ENCODE measurements around the gene DDX47. TPM values are rescaled to one million over a fixed set of nuclear protein-coding genes. Genes with fewer than 3 reads are reported as not detected.

Gene DDX47
- total RNA-seq, 1 experiment from 2014 or later: 90.4 TPM

DNA sequence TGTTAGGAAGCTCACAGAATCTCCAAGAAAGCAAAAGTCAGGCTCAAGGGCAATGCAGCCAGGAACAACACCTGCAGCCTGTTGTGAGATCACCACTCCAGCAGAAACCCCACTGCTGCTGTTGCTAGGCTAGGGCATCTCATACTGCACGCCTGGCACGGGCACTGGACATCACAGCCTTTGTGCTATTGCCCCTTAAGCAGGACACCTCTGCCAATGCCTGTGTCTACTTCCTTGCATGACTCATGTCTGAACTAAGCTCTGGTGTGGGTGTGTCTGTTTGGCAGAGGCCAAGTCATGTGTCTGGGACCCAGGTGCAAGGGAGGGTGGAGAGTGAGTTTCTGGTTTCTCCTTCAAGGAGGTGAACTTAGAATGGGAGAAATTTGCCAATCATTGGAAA lies 10.0 kb upstream of the DDX47 start:
- TF ChIP-seq EZH2 (IDR thresholded peaks at IDR 0.05; ENCODE audit: borderline replicate concordance, low read depth, low read length, poor library complexity, severe bottlenecking): no peak
- TF ChIP-seq, protein P1, sequence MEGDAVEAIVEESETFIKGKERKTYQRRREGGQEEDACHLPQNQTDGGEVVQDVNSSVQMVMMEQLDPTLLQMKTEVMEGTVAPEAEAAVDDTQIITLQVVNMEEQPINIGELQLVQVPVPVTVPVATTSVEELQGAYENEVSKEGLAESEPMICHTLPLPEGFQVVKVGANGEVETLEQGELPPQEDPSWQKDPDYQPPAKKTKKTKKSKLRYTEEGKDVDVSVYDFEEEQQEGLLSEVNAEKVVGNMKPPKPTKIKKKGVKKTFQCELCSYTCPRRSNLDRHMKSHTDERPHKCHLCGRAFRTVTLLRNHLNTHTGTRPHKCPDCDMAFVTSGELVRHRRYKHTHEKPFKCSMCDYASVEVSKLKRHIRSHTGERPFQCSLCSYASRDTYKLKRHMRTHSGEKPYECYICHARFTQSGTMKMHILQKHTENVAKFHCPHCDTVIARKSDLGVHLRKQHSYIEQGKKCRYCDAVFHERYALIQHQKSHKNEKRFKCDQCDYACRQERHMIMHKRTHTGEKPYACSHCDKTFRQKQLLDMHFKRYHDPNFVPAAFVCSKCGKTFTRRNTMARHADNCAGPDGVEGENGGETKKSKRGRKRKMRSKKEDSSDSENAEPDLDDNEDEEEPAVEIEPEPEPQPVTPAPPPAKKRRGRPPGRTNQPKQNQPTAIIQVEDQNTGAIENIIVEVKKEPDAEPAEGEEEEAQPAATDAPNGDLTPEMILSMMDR (conservative IDR thresholded peaks at IDR 0.05; ENCODE audit: low read depth, low read length): no peak
- POLR2A ChIA-PET (ENCODE audit: low non-redundant PET): no interaction called here
- Histone ChIP-seq H3K4me3 (ENCODE audit: low read depth, low read length, poor library complexity, severe bottlenecking) (no peak overlapping the region), H3K27me3 (replicated peaks; ENCODE audit: insufficient read depth, low read depth, low read length, poor library complexity) (no peaks in the 10 kb centered on the region), H3K4me1 (ENCODE audit: insufficient read depth, low read length, poor library complexity, severe bottlenecking) (peaks cover 11% of the 10 kb centered on the region), H3K9me3 (ENCODE audit: low read depth, low read length, poor library complexity, severe bottlenecking) (no peaks in the 10 kb centered on the region), H3K27ac (ENCODE audit: low read depth, low read length, poor library complexity, severe bottlenecking) (no peak overlapping the region), H3K36me3 (ENCODE audit: insufficient read depth, low read length, poor library complexity, severe bottlenecking) (no peaks in the 10 kb centered on the region)
- intact Hi-C loops (cut with micrococcal nuclease; ENCODE audit: unreplicated experiment): no loop called here
- DNase-seq (ENCODE audit: low spot score): no peak
- CTCF ChIA-PET: interaction anchor here (0.7 kb wide), 1 partner anchor 113 kb away, joined by 8 read pairs; no protein-coding TSS in a partner anchor
- no TSS peak for BruUV-seq (replicated peaks)

DNA sequence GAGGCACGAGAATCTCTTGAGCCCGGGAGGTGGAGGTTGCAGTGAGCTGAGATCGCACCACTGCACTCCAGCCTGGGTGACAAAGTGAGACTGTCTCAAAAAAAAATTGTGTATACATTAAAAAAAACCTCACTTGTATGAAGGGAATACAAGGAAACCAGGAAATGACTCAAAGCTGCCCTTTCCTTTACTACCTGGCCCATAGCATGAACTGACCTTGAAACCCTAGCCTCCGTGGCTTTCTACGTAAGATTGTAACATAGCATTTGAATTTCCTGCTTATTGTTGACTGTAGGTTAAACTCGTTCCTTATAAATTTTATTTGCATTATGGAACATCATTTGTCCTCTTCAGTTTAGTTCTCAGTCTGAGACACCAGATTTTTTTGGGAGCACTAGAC lies 9.1 kb upstream of the DDX47 start:
- CTCF ChIA-PET: no interaction called here
- no peak for TF ChIP-seq EZH2 (IDR thresholded peaks at IDR 0.05; ENCODE audit: borderline replicate concordance, low read depth, low read length, poor library complexity, severe bottlenecking)
- TF ChIP-seq, protein P1 (conservative IDR thresholded peaks at IDR 0.05; ENCODE audit: low read depth, low read length): no peak
- Histone ChIP-seq H3K36me3 (ENCODE audit: insufficient read depth, low read length, poor library complexity, severe bottlenecking) (no peaks in the 10 kb centered on the region), H3K27me3 (replicated peaks; ENCODE audit: insufficient read depth, low read depth, low read length, poor library complexity) (no peaks in the 10 kb centered on the region), H3K4me1 (ENCODE audit: insufficient read depth, low read length, poor library complexity, severe bottlenecking) (peaks cover 15% of the 10 kb centered on the region), H3K27ac (ENCODE audit: low read depth, low read length, poor library complexity, severe bottlenecking) (no peak overlapping the region), H3K9me3 (ENCODE audit: low read depth, low read length, poor library complexity, severe bottlenecking) (no peaks in the 10 kb centered on the region), H3K4me3 (ENCODE audit: low read depth, low read length, poor library complexity, severe bottlenecking) (no peak overlapping the region)
- no TSS peak for BruUV-seq (replicated peaks)
- intact Hi-C loops (cut with micrococcal nuclease; ENCODE audit: unreplicated experiment): no loop called here
- POLR2A ChIA-PET (ENCODE audit: low non-redundant PET): no interaction called here
- no peak for DNase-seq (ENCODE audit: low spot score)

DNA sequence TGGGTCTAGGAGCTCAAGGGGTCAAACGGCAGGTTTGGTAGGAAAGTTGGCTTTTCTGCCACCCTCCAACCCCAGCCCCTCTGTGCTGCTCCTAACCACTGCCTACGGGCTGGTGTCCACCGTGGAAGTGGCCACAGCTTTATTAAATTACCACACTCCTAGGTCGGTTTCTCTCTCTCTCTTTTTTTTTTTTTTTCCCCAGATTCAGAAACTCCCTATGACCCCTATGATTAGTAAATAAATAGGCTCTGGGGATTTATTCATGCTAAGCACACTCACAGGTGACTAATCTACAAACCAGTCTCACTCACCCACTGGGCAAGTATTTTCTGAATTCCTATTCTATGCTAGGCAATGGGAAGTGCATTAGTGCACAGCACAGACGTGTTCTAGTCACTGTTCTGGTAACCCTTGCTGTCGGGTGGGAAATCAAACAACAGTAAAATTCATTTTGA lies 8.7 kb upstream of the DDX47 start:
- ChIA-PET CTCF (no interaction called here), POLR2A (ENCODE audit: low non-redundant PET) (no interaction called here)
- BruUV-seq (replicated peaks): no TSS peak
- Histone ChIP-seq H3K27ac (ENCODE audit: low read depth, low read length, poor library complexity, severe bottlenecking) (no peak overlapping the region), H3K9me3 (ENCODE audit: low read depth, low read length, poor library complexity, severe bottlenecking) (no peaks in the 10 kb centered on the region), H3K4me3 (ENCODE audit: low read depth, low read length, poor library complexity, severe bottlenecking) (no peak overlapping the region), H3K27me3 (replicated peaks; ENCODE audit: insufficient read depth, low read depth, low read length, poor library complexity) (no peaks in the 10 kb centered on the region), H3K4me1 (ENCODE audit: insufficient read depth, low read length, poor library complexity, severe bottlenecking) (peaks cover 15% of the 10 kb centered on the region), H3K36me3 (ENCODE audit: insufficient read depth, low read length, poor library complexity, severe bottlenecking) (no peaks in the 10 kb centered on the region)
- DNase-seq (ENCODE audit: low spot score): no peak
- intact Hi-C loops (cut with micrococcal nuclease; ENCODE audit: unreplicated experiment): no loop called here
- no peak for TF ChIP-seq EZH2 (IDR thresholded peaks at IDR 0.05; ENCODE audit: borderline replicate concordance, low read depth, low read length, poor library complexity, severe bottlenecking)
- TF ChIP-seq, protein P1 (conservative IDR thresholded peaks at IDR 0.05; ENCODE audit: low read depth, low read length): no peak
